ENCODE results near the gene RHOH.

RHOH gene

DNA sequence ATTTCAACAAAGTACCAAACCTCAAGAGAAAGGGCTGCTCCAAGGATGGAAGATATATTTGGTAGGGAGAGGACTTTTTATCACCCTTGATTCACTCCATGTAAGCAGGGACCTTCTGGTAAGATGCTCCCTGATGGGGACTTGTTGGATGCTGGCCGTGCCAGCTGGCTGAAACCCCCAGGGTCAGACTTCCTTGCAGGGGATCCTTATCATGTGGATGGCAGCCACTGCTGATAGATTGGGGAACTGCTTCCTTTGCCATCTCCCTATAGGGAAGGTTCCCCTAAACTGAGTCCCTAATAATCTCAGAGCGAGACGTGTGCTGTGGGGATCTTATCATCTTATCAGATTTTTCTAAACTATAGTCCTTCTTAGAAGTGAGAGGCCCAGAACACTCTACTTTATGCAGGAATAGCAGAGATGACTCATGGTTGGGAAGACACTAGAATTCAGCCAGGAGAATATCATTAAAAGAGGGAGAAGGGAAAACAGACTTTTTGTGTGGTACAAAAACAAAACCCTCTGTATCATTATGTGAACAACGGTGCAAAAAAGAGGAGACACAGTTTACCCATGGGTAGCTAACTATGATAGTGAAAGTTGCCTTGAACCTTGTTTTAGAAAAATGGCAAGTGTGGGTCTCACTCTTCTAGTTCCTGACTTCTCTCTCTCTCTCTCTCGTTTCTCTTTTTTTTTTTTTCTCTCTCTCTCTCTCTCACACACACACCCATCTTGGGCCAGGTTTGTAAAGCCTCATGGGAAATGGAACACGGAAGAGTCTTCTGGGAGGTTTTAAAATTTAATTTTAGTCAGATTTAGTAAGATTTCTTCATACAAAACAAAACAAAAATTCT, 16.1 kb downstream of the RHOH start (continued):
- no peak for TF ChIP-seq CREB5 (CRISPR knock-in tag; IDR thresholded peaks at IDR 0.05; ENCODE audit: low read depth)
- TF ChIP-seq, protein P1, sequence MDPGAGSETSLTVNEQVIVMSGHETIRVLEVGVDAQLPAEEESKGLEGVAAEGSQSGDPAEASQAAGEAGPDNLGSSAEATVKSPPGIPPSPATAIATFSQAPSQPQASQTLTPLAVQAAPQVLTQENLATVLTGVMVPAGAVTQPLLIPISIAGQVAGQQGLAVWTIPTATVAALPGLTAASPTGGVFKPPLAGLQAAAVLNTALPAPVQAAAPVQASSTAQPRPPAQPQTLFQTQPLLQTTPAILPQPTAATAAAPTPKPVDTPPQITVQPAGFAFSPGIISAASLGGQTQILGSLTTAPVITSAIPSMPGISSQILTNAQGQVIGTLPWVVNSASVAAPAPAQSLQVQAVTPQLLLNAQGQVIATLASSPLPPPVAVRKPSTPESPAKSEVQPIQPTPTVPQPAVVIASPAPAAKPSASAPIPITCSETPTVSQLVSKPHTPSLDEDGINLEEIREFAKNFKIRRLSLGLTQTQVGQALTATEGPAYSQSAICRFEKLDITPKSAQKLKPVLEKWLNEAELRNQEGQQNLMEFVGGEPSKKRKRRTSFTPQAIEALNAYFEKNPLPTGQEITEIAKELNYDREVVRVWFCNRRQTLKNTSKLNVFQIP (CRISPR knock-in tag; IDR thresholded peaks at IDR 0.05; ENCODE audit: borderline replicate concordance, low read depth), result no peak
- TF ChIP-seq ZC3H10 (CRISPR knock-in tag; IDR thresholded peaks at IDR 0.05), result no peak
- TF ChIP-seq RARB (CRISPR knock-in tag; IDR thresholded peaks at IDR 0.05), result no peak
- TF ChIP-seq PPARA (CRISPR knock-in tag; IDR thresholded peaks at IDR 0.05; ENCODE audit: borderline replicate concordance), result no peak

DNA sequence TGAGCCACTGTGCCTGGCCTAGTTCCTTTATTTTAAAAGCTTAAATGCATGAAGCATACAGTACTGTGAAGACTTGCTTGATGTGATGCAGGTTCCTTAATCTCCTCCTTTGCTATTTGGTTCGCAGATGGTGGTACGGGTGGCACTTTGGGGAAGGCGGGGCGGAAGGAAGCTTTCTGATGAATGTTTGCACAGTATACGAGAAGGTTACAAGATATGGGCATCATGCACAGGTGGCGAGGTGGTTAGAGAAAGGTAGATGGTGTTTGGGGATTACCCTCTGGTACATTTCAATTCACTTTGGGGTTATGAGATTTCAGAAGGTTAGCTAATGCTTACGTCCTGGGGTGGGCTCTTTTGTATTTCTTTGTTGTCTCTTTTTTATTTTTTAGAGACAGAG, 17.2 kb downstream of the RHOH start:
- ATAC-seq, result no peak
- TF ChIP-seq ZFP3 (CRISPR knock-in tag; IDR thresholded peaks at IDR 0.05) (no peak), ZNF8 (CRISPR knock-in tag; IDR thresholded peaks at IDR 0.05) (no peak), RARB (CRISPR knock-in tag; IDR thresholded peaks at IDR 0.05) (no peak), CSDC2 (CRISPR knock-in tag; IDR thresholded peaks at IDR 0.05) (no peak), BACH2 (CRISPR knock-in tag; IDR thresholded peaks at IDR 0.05; ENCODE audit: borderline replicate concordance) (no peak), ISL1 (CRISPR knock-in tag; IDR thresholded peaks at IDR 0.05) (no peak), ZFP30 (CRISPR knock-in tag; IDR thresholded peaks at IDR 0.05) (no peak), TSHZ2 (CRISPR knock-in tag; IDR thresholded peaks at IDR 0.05) (no peak), ZNF70 (CRISPR knock-in tag; IDR thresholded peaks at IDR 0.05) (no peak), ESRRG (CRISPR knock-in tag; IDR thresholded peaks at IDR 0.05) (no peak), ARNTL (CRISPR knock-in tag; IDR thresholded peaks at IDR 0.05; ENCODE audit: borderline replicate concordance, low read depth) (no peak), TOX (CRISPR knock-in tag; IDR thresholded peaks at IDR 0.05; ENCODE audit: borderline replicate concordance) (no peak)
- TF ChIP-seq, protein P1 (CRISPR knock-in tag; IDR thresholded peaks at IDR 0.05; ENCODE audit: borderline replicate concordance, low read depth), result no peak
- TF ChIP-seq, protein P2, sequence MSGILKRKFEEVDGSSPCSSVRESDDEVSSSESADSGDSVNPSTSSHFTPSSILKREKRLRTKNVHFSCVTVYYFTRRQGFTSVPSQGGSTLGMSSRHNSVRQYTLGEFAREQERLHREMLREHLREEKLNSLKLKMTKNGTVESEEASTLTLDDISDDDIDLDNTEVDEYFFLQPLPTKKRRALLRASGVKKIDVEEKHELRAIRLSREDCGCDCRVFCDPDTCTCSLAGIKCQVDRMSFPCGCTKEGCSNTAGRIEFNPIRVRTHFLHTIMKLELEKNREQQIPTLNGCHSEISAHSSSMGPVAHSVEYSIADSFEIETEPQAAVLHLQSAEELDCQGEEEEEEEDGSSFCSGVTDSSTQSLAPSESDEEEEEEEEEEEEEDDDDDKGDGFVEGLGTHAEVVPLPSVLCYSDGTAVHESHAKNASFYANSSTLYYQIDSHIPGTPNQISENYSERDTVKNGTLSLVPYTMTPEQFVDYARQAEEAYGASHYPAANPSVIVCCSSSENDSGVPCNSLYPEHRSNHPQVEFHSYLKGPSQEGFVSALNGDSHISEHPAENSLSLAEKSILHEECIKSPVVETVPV (CRISPR knock-in tag; IDR thresholded peaks at IDR 0.05), result no peak

DNA sequence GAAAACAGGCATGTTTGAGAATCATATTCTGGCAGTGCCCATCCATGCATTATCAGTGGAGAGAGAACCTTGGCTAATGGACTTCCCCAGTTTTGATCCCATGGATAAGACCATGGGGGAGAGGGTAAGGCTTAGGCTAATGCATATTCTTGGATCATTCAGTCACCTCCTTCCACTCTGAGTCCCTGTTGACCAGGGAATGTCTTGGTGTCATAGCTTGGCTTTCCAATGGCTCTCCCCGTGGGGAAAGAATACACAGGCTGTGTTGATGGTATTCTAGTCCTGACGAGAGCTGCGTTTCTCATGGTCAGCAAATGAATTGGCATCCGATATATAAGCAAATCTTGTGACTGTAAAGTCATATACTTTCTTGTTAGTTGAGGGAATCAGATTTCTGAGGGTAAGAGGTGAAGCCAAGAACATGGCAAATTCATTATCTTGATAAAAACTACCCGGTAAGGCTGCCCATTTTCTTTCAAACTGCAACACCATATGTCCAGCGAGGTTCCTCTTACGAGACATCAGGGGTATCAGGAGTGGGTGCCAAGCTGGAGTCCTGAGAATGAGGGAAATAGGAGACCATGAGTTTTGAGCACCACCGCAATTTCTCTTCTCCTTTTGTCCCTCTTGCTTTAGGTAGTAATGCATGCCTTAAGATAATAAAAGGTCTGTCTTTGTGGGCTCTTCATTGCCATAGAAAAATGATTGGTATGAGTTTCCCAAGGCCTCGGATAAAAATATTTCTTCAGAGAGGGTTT, 18.0 kb downstream of the RHOH start:
- ATAC-seq, result no peak
- TF ChIP-seq ARNTL (CRISPR knock-in tag; IDR thresholded peaks at IDR 0.05; ENCODE audit: borderline replicate concordance, low read depth), result no peak
- TF ChIP-seq ZFP3 (CRISPR knock-in tag; IDR thresholded peaks at IDR 0.05), result no peak
- no peak for TF ChIP-seq SNAI2 (CRISPR knock-in tag; IDR thresholded peaks at IDR 0.05)
- TF ChIP-seq OSR1 (CRISPR knock-in tag; IDR thresholded peaks at IDR 0.05), result no peak
- no peak for TF ChIP-seq ZNF565 (CRISPR knock-in tag; conservative IDR thresholded peaks at IDR 0.05; ENCODE audit: low read depth)
- no peak for TF ChIP-seq ZNF70 (CRISPR knock-in tag; IDR thresholded peaks at IDR 0.05)

All from SK-N-SH treated with all-trans-retinoic acid at 6 μM for 48 hours (cell line).